HCT116 (cell line): ENCODE results near the gene PKMYT1. TPM values are rescaled to one million over a fixed set of nuclear protein-coding genes. Genes with fewer than 3 reads are reported as not detected.

Experiments
- ATAC-seq: fragments of 200-7000 bp; cut with Tn5 transposase; 2 replicates; pipeline ENCODE4 v1.9.1; 2020; ENCODE audit warnings: mild to moderate bottlenecking, moderate library complexity
- BruUV-seq: library from RNA; stranded (reverse); fragments of 400-500 nt; replicated peaks from 2 replicates; lab custom pipeline; 2021; lab: Mats Ljungman, UMichigan
- CTCF ChIA-PET: fragments of 300-600 bp; sonication (Branson Sonifier 250); formaldehyde crosslinking; loops from one replicate; lab custom pipeline; 2021; ENCODE audit warnings: antibody characterized with exemption; lab: Charles Lee
- POLR2A ChIA-PET: fragments of 300-600, 350-600 bp; sonication (Branson Sonifier 250); formaldehyde crosslinking; loops from one replicate; lab custom pipeline; 2021; ENCODE audit warnings: antibody characterized with exemption; lab: Charles Lee
- RAD21 ChIA-PET, 2 experiments: fragments of 300-600 bp; sonication (Branson Sonifier 250); formaldehyde crosslinking; loops; one replicate each; lab custom pipeline; 2023; ENCODE audit warnings: low total read pairs in 2 of 2; ENCODE audit not compliant: uncharacterized antibody in 2 of 2, unreplicated experiment in 2 of 2, low non-redundant PET in 1 of 2; lab: Charles Lee
- DNase-seq: peaks from one replicate; pipeline ENCODE4 v3.0.0-alpha.2; 2010; ENCODE audit warnings: low read depth, low spot score
- H2AFZ ChIP-seq: fragments of 200-600 bp; shearing (Covaris generic), sonication (generic); 2 replicates; pipeline ENCODE4 v1.6.1; 2017; ENCODE audit warnings: low read depth, mixed run types, mixed read lengths, antibody characterized with exemption, low read length; ENCODE audit not compliant: poor library complexity, severe bottlenecking
- H3K27ac ChIP-seq: 2 replicates; pipeline ENCODE4 v1.5.1; 2012; ENCODE audit warnings: low read depth, low read length
- H3K27me3 ChIP-seq: fragments of 200-600 bp; sonication (generic); 2 replicates; pipeline ENCODE4 v1.6.1; 2016; ENCODE audit warnings: mixed run types, low read length, mixed read lengths; ENCODE audit not compliant: insufficient read depth
- H3K36me3 ChIP-seq, 2 experiments: fragments of 200-500 bp in 1 of 2; fragments of 200-600 bp in 1 of 2; sonication (Bioruptor generic) in 1 of 2; sonication (generic) in 1 of 2; 2 replicates each; pipeline versions ENCODE4 v1.5.1 to v1.6.1; 2014 to 2016; ENCODE audit warnings: low read length in 2 of 2, inconsistent platforms in 1 of 2, mixed read lengths in 1 of 2, mixed run types in 1 of 2; ENCODE audit not compliant: insufficient read depth in 2 of 2, control insufficient read depth in 1 of 2
- H3K4me1 ChIP-seq, 2 experiments: fragments of 200-600 bp in 1 of 2; sonication (generic) in 1 of 2; 2 replicates each; pipeline versions ENCODE4 v1.5.1 to v1.6.1; 2012 to 2017; ENCODE audit warnings: low read length in 2 of 2, inconsistent platforms in 1 of 2, mild to moderate bottlenecking in 1 of 2, mixed read lengths in 1 of 2, mixed run types in 1 of 2, moderate library complexity in 1 of 2; ENCODE audit not compliant: insufficient read depth in 2 of 2, control insufficient read depth in 1 of 2
- H3K4me2 ChIP-seq: fragments of 200-600 bp; sonication (generic); 2 replicates; pipeline ENCODE4 v1.6.1; 2017; ENCODE audit warnings: mixed run types, low read length, mixed read lengths
- H3K4me3 ChIP-seq, 2 experiments: fragments of 200-600 bp in 1 of 2; sonication (generic) in 1 of 2; replicated peaks in 1 of 2; 2 replicates each; pipeline ENCODE4 v1.5.1; 2011 to 2016; ENCODE audit warnings: low read length in 2 of 2, control low read depth in 1 of 2, low read depth in 1 of 2, mild to moderate bottlenecking in 1 of 2, mixed read lengths in 1 of 2, mixed run types in 1 of 2
- H3K79me2 ChIP-seq: fragments of 200-600 bp; sonication (generic); 2 replicates; pipeline ENCODE4 v1.6.1; 2017; ENCODE audit warnings: mild to moderate bottlenecking, mixed run types, low read length, moderate library complexity, mixed read lengths; ENCODE audit not compliant: insufficient read depth
- H3K9ac ChIP-seq: fragments of 200-600 bp; sonication (generic); 2 replicates; pipeline ENCODE4 v1.6.1; 2016; ENCODE audit warnings: low read length, mixed read lengths
- H3K9me2 ChIP-seq: fragments of 200-600 bp; sonication (generic), shearing (Covaris generic); 2 replicates; pipeline ENCODE4 v1.6.1; 2017; ENCODE audit warnings: mixed run types, mild to moderate bottlenecking, moderate library complexity; ENCODE audit not compliant: insufficient read depth
- H3K9me3 ChIP-seq, 2 experiments: fragments of 200-500 bp in 1 of 2; fragments of 200-600 bp in 1 of 2; sonication (Bioruptor generic) in 1 of 2; sonication (generic) in 1 of 2; 2 replicates each; pipeline ENCODE4 v1.6.1; 2014 to 2017; ENCODE audit warnings: low read length in 2 of 2, mixed read lengths in 2 of 2, inconsistent platforms in 1 of 2, low read depth in 1 of 2, mild to moderate bottlenecking in 1 of 2, mixed run types in 1 of 2, moderate library complexity in 1 of 2; ENCODE audit not compliant: control insufficient read depth in 1 of 2, insufficient read depth in 1 of 2
- H4K20me1 ChIP-seq: fragments of 200-600 bp; sonication (generic), shearing (Covaris generic); 2 replicates; pipeline ENCODE4 v1.6.1; 2017; ENCODE audit warnings: mixed run types, mild to moderate bottlenecking, moderate library complexity; ENCODE audit not compliant: insufficient read depth
- ATF3 ChIP-seq: IDR thresholded peaks from 2 replicates; pipeline ENCODE4 v1.6.1; 2012
- CBX3 ChIP-seq: IDR thresholded peaks from 2 replicates; pipeline ENCODE4 v1.6.1; 2012; ENCODE audit warnings: low read depth
- CEBPB ChIP-seq: IDR thresholded peaks from 2 replicates; pipeline ENCODE4 v1.6.1; 2012; ENCODE audit warnings: low read depth
- CTCF ChIP-seq, 3 experiments: fragments of 200-600 bp in 1 of 3; sonication (generic) in 1 of 3; IDR thresholded peaks in 2 of 3; conservative IDR thresholded peaks in 1 of 3; 2 replicates each; pipeline ENCODE4 v1.5.1; 2012 to 2017; ENCODE audit warnings: low read depth in 2 of 3, low read length in 2 of 3, antibody characterized with exemption in 1 of 3, borderline replicate concordance in 1 of 3, control low read depth in 1 of 3, mild to moderate bottlenecking in 1 of 3, mixed read lengths in 1 of 3, mixed run types in 1 of 3, moderate library complexity in 1 of 3; ENCODE audit not compliant: insufficient read depth in 1 of 3
- ELF1 ChIP-seq: IDR thresholded peaks from 2 replicates; pipeline ENCODE4 v1.6.1; 2012; ENCODE audit warnings: low read depth, borderline replicate concordance
- FOSL1 ChIP-seq: IDR thresholded peaks from 2 replicates; pipeline ENCODE4 v1.6.1; 2012; ENCODE audit warnings: low read depth
- POLR2A ChIP-seq: IDR thresholded peaks from 2 replicates; pipeline ENCODE4 v1.7.0; 2011; ENCODE audit warnings: borderline replicate concordance; ENCODE audit not compliant: insufficient read depth, insufficient read length; ENCODE audit errors: extremely low read depth
- POLR2AphosphoS5 ChIP-seq: IDR thresholded peaks from 2 replicates; pipeline ENCODE4 v1.6.1; 2011; ENCODE audit warnings: mild to moderate bottlenecking, low read depth, low read length, moderate library complexity
- REST ChIP-seq: IDR thresholded peaks from 2 replicates; pipeline ENCODE4 v1.6.1; 2012; ENCODE audit warnings: low read depth
- SP1 ChIP-seq: IDR thresholded peaks from 2 replicates; pipeline ENCODE4 v1.6.1; 2012; ENCODE audit warnings: low read depth
- YY1 ChIP-seq: IDR thresholded peaks from 2 replicates; pipeline ENCODE4 v1.6.1; 2011; ENCODE audit warnings: low read length, low read depth, moderate library complexity, mild to moderate bottlenecking; ENCODE audit not compliant: insufficient replicate concordance; ENCODE audit errors: extremely low read depth
- ZFX ChIP-seq: fragments of 450-650 bp; IDR thresholded peaks from 2 replicates; pipeline ENCODE4 v1.6.1; 2017
- ZNF274 ChIP-seq: fragments of 200-500 bp; sonication (Bioruptor generic); IDR thresholded peaks from 2 replicates; pipeline ENCODE4 v1.6.1; 2014; ENCODE audit warnings: mild to moderate bottlenecking, low read depth, low read length, inconsistent platforms
- intact Hi-C: fragments of 100-400 bp; cut with micrococcal nuclease; formaldehyde crosslinking; loops from 2 replicates; pipeline ENCODE4 v1.10.0; 2022
- total RNA-seq: library from RNA; stranded (reverse); gene quantifications from one replicate; pipeline ENCODE4 v1.2.1, GENCODE V29; 2021; ENCODE audit not compliant: unreplicated experiment

The PKMYT1 gene
- total RNA-seq, 1 experiment from 2014 or later = 104 TPM

- Histone ChIP-seq H3K79me2 (no peaks in the 10 kb centered on the region), H4K20me1 (no peaks in the 10 kb centered on the region), H3K9me3 (no peaks in the 10 kb centered on the region), H3K27me3 (no peaks in the 10 kb centered on the region), H3K9ac (no peak overlapping the region), H3K27ac (no peak overlapping the region; the same call in 1 of the 2 replicates), H3K36me3 (no peaks in the 10 kb centered on the region), H3K4me3 (no peak overlapping the region), H3K4me1 (peaks cover 0 to 17% of the 10 kb centered on the region in 2 experiments; a peak in 2 of 4 replicates), H3K9me2 (no peaks in the 10 kb centered on the region), H3K4me2 (peak overlapping the region; percentile 23; the same call in 1 of the 2 replicates), H2AFZ (no peak overlapping the region)
- RAD21 ChIA-PET = no interaction called here
- CTCF ChIA-PET = no interaction called here
- DNase-seq (no peak), ATAC-seq (no peak)
- intact Hi-C loops = no loop called here
- POLR2A ChIA-PET = no interaction called here
- no TSS peak for BruUV-seq
- TF ChIP-seq CBX3 (no peak), POLR2A (no peak), ZFX (no peak), ZNF274 (no peak), CTCF (IDR thresholded peaks at IDR 0.05 in 2 of 3, conservative IDR thresholded peaks at IDR 0.05 in 1 of 3; ENCODE audit: borderline replicate concordance in 1 of 3, insufficient read depth in 1 of 3, low read depth in 2 of 3, low read length in 2 of 3) (no peak), SP1 (no peak), POLR2AphosphoS5 (no peak), CEBPB (no peak), ATF3 (no peak), FOSL1 (no peak), ELF1 (no peak), REST (no peak), YY1 (no peak)
Measured at GRCh38 chr16:2955779-2956578, 24.3 kb downstream of the PKMYT1 start.
